SIG-M5 (cell line): Measurements from ENCODE around the gene MROH2B.

Source experiments
- DNase-seq: peaks from one replicate; lab custom pipeline; 2025; lab: John Stamatoyannopoulos, UW

The MROH2B gene

GRCh38 chr5:40972434-40972833 is 98.7 kb downstream of the MROH2B start:
- DNase-seq = no peak

- DNase-seq = no peak
These were observed 108.8 kb downstream of the MROH2B start for GRCh38 chr5:40962207-40962955.

GRCh38 chr5:40960037-40960436 is 111.1 kb downstream of the MROH2B start:
- DNase-seq = no peak

GRCh38 chr5:40958811-40959210 is 112.3 kb downstream of the MROH2B start:
- DNase-seq = no peak

- DNase-seq = no peak
These were observed 114.1 kb downstream of the MROH2B start for GRCh38 chr5:40957048-40957447.

- DNase-seq = no peak
These were observed 115.8 kb downstream of the MROH2B start for GRCh38 chr5:40955313-40955712.
